NCI-H460 (cell line): Measurements from ENCODE around the gene BACE1-AS. TPM values are rescaled to one million over a fixed set of nuclear protein-coding genes. Genes with fewer than 3 reads are reported as not detected.
"Not testable (repeated sequence)": the region's sequence is repeated elsewhere in the genome, so short reads cannot be mapped to it uniquely, and the experiment has no call there.

ENCODE experiments used
- DNase-seq: peaks from one replicate; pipeline ENCODE4 v3.0.0-alpha.2; 2016; ENCODE audit warnings: low read depth; ENCODE audit errors: extremely low read depth
- small RNA-seq, 2 experiments: library from RNA; depleted of rRNA; stranded (forward); fragments of <200 nt; gene quantifications; one replicate each; pipeline ENCODE3, GENCODE V24; 2014
- total RNA-seq: library from RNA; depleted of rRNA; stranded (reverse); fragments of >200 nt; shearing (Covaris generic); gene quantifications from 2 replicates; pipeline ENCODE4 v1.2.3, GENCODE V29; 2014; rRNA removed

The BACE1-AS gene
- total RNA-seq, 1 experiment from 2014 or later, result 5.3 TPM

DNA sequence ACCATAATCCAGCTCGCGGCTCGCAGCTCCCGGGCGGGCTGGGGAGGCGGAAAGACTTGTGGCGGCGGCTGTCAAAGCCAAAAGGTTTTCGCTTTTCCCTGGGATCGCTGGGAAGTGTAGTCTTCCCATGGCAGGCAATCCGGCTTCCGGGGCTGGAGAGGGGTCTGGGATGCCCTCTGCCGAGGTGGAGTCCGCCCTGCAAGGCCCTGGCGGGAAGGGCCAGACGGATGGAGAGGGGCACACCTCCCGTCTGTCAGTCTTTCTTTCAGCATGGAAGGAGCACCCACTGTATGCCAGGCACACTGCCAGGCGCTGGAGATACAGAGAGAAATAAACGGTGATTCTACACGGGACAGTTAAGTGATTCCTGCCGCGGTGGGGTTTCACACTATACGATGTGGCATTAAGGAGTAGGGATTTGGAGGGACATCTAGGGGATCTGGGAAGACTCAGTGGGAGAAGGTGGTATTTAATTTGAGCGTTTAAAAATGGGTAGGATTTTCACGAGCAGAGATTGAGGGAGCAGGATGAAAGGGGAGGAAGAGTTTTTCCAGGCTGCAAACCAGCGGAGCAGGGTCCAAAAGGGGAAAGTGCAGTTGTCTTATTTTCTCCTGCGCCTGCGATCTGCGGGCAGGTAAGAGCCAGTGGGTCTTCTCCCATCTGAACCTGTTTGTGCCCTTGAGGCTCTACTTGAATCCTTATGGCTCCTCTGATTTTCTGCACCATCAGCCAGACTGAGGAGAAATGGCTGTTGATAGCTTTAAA lies 25.2 kb downstream of the BACE1-AS start, which contains the start of gene BACE1:
BACE1 (minus strand) TSS at position 60 of the 765 bp plus-strand sequence. CDS start 461 bp downstream, outside the sequence.
- DNase-seq, result peak; percentile 65

DNA sequence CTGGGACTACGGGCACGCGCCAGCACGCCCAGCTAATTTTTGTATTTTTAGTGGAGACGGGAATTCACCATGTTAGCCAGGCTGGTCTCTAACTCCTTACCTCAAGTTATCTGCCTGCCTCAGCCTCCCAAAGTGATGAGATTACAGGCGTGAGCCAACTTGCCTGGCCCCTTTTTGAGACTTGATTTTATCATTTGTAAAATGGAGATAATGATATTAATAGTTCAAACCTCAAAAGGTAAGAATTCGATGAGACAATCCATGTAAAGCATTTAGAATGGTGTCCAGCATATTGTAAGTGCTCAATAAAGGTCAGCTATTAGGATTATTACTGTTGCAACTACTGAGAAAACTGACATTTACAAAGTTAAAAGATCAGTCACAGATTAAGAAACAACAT lies 27.6 kb downstream of the BACE1-AS start:
- no peak for DNase-seq

DNA sequence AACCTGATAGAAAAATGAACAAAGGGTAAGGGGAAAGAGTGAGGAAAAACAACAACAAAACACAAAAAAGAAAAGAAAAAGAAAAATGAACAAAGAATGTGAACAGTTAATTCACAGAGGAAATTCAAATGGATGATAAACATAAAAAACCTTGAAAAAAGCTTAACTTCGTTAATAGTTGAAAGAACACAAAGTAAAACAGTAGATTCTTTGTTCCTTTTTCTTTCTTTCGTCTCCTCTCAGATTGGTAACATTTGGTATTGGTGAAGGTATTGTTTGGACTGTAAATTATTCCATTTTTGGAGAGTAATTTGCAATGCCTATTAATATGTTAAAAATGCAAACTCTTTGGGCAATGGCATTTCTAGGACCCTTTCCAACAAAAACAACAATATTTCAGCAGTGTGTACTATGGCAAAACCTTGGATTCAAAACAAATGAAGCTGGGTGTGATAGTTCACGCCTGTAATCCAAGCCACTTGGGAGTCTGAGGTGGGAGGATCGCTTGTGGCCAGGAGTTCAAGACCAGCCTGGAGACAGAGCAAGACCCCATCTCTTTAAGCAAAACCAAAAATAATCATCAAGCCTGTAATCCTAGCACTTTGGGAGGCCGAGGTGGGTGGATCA lies 28.2 kb downstream of the BACE1-AS start:
- DNase-seq, result no peak

DNA sequence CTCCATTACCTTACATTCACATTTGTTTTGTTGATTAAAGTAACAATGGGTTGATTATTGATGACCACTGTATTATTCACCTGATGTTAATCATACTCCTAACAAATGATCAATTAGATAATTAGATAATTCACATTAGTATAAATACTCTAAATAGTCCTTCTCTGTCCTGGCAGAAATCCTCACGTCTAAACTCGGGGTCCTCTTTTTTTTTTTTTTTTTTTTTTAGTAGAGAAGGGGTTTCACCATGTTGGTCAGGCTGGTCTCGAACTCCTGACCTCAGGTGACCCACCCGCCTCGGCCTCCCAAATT lies 36.1 kb downstream of the BACE1-AS start:
- not testable (repeated sequence) for DNase-seq

DNA sequence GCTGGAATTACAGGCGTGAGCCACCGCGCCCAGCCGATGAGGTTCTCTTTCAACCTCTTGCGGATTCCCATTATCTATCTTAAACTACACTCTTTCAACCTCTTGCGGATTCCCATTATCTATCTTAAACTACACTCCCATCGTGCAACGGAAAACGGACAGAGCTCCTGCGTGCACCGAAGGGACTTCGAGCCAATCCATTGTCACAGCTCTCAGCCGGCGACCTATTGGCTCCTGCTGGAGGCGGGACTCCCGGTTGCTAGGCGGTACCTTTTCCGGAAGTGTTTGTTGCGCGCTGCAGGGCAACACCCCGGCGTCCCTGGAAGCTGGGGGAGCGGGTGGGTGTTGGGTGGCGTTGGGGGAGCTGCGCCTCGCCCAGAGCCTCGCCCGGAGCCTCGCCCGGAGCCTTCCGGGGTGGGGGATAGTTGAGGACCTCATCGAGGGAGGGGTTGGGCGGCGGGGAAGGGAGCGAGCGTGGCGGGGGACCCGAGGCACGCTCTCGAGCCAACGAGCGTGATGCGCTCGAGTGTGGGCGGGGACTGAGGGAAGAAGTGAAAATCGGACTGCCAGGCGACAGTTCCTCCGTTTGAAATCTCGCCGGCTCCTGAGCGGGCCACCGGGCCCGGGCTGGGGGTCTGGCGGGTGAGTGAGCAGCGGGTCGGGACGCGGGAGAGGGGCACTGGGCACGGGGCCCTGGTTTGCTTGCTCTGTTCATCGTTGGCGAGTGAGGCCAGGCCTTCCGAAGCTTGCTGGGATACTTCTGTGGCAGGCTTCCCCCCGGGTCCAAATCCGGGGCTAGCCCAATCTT lies 36.6 kb downstream of the BACE1-AS start, which contains the start of gene CEP164:
CEP164 (plus strand) TSS at position 288 of the 808 bp plus-strand sequence. CDS start 10,733 bp downstream, outside the sequence.
- DNase-seq, result peak; percentile 93

DNA sequence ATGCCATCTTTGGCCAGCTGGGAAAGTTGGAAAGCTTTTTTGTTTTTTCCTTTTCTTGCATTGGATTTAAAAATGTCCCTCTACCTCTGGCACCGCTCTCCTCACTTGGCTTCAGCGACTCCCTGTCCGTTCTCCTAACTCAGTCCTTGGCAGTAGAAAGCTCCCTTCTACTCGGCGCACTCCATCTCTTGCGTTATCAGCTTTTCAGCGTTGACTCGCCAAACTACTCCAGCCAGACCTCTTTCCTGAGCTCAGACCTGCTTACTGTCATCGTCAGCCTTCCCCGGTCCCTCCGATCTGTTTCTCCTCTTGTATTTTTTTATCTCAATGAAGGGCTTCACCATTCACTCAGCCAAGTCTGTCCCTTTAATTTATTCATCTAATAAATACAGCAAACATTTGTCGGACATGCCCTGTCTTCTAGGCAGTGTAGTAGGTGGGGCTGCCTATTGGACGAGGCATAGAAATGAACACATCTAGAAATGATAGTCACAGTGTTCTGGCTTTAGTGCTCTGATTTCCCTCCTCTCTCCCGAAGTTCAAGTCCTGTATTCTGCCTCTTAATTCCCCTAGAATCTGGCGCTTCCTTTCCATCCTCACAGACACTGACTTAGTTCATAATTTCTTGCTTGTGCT lies 37.3 kb downstream of the BACE1-AS start:
- DNase-seq, result no peak

DNA sequence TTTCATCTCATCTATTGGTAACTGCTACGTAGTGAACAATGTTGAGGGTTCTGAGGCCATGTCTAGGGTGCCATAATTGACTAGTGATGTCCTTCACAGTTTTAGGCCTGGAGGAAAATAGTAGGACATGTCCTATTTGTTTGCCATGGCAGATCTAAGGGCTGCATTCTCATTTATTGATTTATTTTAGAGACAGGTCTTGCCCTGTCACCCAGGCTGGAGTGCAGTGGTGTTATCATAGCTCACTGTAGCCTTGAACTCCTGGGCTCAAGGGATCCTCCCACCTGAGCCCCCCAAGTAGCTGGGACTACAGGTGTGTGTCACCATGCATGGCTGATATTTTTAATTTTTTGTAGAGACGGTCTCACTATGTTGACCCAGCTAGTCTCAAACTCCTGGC lies 41.7 kb downstream of the BACE1-AS start:
- no peak for DNase-seq

DNA sequence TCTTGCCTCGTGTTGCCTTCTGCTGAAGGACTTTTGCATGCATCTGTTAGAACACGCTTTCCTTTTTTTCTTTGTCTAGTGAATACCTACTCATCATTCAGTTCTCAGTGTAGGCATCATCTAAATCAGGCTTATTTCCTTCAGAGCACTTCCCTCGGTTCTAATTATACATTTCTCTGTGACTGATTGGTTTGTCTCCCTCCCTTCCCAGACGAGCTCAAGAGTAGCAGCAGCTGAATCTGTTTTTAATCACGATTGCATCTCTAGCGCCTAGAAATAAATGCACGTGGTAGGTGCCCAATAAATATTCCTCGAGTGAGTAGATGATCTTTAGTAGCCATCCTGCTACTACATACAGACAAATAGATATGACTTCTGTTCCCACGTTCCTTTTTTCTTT lies 42.8 kb downstream of the BACE1-AS start:
- no peak for DNase-seq

DNA sequence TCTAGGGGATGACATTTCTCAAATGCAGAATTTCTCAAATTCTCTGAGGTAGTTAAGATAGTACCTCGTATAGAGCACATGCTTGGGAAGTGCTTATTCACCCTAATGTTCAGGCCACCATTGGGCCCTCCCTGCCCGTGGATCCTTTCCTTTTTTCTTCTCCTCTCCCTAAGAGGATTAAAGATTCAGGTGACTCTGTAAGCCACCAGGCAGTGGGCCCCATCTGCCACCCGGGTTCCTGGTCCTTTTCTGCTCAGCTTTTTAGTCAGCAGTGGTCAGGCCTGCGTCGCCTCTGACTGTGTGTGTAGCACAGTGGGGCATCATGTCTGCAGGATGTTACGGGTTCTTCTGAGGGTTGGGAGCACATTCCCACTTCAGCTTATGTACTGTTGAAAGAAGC lies 43.8 kb downstream of the BACE1-AS start:
- DNase-seq, result no peak

DNA sequence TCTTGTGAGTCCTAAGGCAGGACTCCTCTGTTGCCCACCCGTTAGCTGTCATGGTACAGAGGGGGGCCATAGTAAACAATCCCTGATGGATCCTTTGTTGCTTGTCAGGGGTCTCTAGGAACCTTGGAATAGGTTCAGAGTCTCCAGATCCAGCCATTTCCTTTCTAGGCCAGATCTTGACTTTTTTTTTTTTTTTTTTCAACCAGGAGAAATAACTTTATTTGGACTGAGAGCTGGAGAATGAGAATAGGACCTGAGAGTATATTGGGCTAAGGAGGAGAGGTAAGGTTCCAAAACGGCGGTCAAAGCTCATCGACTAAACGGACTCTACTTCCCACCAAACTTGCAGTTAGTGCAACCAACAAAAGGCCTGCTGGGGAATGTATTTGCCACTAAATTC lies 44.3 kb downstream of the BACE1-AS start:
- DNase-seq, result no peak

DNA sequence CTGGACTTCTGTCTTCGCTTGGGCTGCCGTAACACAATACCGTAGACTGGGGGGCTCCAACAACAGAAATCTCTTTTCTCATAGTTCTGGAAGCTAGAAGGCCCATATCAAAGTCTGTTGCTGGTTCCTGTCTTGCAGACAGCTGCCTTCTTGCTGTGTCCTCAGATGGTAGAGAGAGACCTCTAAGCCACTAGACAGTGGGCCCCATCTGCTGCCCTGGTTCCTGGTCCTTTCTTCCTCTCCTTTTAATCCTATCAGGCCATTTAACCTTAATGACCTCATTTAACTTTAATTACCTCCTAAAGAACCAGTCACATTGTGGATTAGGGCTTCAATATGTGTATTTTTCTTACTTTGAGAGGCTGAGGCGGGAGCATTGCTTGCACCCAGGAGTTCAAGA lies 45.9 kb downstream of the BACE1-AS start:
- DNase-seq, result no peak

Small RNAs within 50 kb of the gene (small RNA-seq; reads per million reads assigned to genes)
- gene RF00564, result 0 reads per million in 2 experiments

Other genes with a start within 250 kb of the BACE1-AS start
- 7.0 and 7.6 TPM in 2 replicates for gene SIK3, start 192.9 kb upstream of the BACE1-AS start, total RNA-seq
- gene PAFAH1B2, start 147.1 kb upstream of the BACE1-AS start, total RNA-seq, result 87.8 and 97.4 TPM in 2 replicates
- 10.2 and 10.7 TPM in 2 replicates for gene SIDT2, start 112.6 kb upstream of the BACE1-AS start, total RNA-seq
- gene TAGLN, start 92.0 kb upstream of the BACE1-AS start, total RNA-seq, result 1.8 and 2.3 TPM in 2 replicates
- gene PCSK7, start 59.3 kb upstream of the BACE1-AS start, total RNA-seq, result 8.4 and 9.6 TPM in 2 replicates
- 10.9 and 12.3 TPM in 2 replicates for gene RNF214, start 58.7 kb upstream of the BACE1-AS start, total RNA-seq
- gene BACE1, start 24.9 kb downstream of the BACE1-AS start, total RNA-seq, result 6.0 and 6.6 TPM in 2 replicates
- gene CEP164, start 36.5 kb downstream of the BACE1-AS start, total RNA-seq, result 22.4 and 30.3 TPM in 2 replicates